Epithelial cell of esophagus (primary cell): Measurements from ENCODE around the gene PIP5KL1.

Experiments used
- DNase-seq: peaks from one replicate; pipeline ENCODE4 v3.0.0; 2010; ENCODE audit warnings: low read depth
- H3K4me3 ChIP-seq: 2 replicates; pipeline ENCODE4 v1.5.1; 2011; ENCODE audit warnings: mild to moderate bottlenecking, low read length, control low read depth
- CTCF ChIP-seq: IDR thresholded peaks from 2 replicates; pipeline ENCODE4 v1.5.1; 2011; ENCODE audit warnings: low read depth, mild to moderate bottlenecking, low read length, control low read depth, inconsistent platforms; ENCODE audit not compliant: insufficient read depth; ENCODE audit errors: missing control alignments

The PIP5KL1 gene

GRCh38 chr9:127949827-127950512 is 19.4 kb upstream of the PIP5KL1 start:
- no peak overlapping the region for H3K4me3 ChIP-seq
- TF ChIP-seq CTCF, result no peak
- DNase-seq, result no peak

GRCh38 chr9:127947841-127948710 is 17.5 kb upstream of the PIP5KL1 start:
- H3K4me3 ChIP-seq, result no peak overlapping the region
- TF ChIP-seq CTCF, result no peak

GRCh38 chr9:127946728-127947127 is 16.2 kb upstream of the PIP5KL1 start:
- no peak overlapping the region for H3K4me3 ChIP-seq
- DNase-seq, result no peak
- no peak for TF ChIP-seq CTCF

More at GRCh38 chr9:127947841-127948710, 17.5 kb upstream of the PIP5KL1 start:
- no peak for DNase-seq

- no peak for TF ChIP-seq CTCF
These were observed 15.4 kb upstream of the PIP5KL1 start for GRCh38 chr9:127945942-127946341.

GRCh38 chr9:127945338-127945737 is 14.8 kb upstream of the PIP5KL1 start:
- H3K4me3 ChIP-seq, result no peak overlapping the region
- TF ChIP-seq CTCF, result no peak
- DNase-seq, result no peak

More at GRCh38 chr9:127945942-127946341, 15.4 kb upstream of the PIP5KL1 start:
- DNase-seq, result no peak
- H3K4me3 ChIP-seq, result no peak overlapping the region

GRCh38 chr9:127944586-127945218 is 14.1 kb upstream of the PIP5KL1 start:
- no peak overlapping the region for H3K4me3 ChIP-seq
- no peak for DNase-seq
- TF ChIP-seq CTCF, result no peak
